ENCODE measurements around the gene TOMM6.
"Not testable (repeated sequence)": the region's sequence is repeated elsewhere in the genome, so short reads cannot be mapped to it uniquely, and the experiment has no call there.

The TOMM6 gene

GRCh38 chr6:41766043-41766664, 21.3 kb upstream of the TOMM6 start:
- not testable (repeated sequence) for DNase-seq

GRCh38 chr6:41767112-41767833, 20.2 kb upstream of the TOMM6 start:
- no peak for DNase-seq

GRCh38 chr6:41768545-41769308, 18.8 kb upstream of the TOMM6 start:
- DNase-seq = no peak

- no peak for DNase-seq
Measured at GRCh38 chr6:41769376-41769775, 18.1 kb upstream of the TOMM6 start.

- DNase-seq = no peak
Measured at GRCh38 chr6:41770381-41771057, 17.0 kb upstream of the TOMM6 start.

GRCh38 chr6:41771058-41771983, 16.2 kb upstream of the TOMM6 start:
- no peak for DNase-seq

- DNase-seq = no peak
Measured at GRCh38 chr6:41774841-41775240, 12.7 kb upstream of the TOMM6 start.

- no peak for DNase-seq
Measured at GRCh38 chr6:41775293-41775882, 12.1 kb upstream of the TOMM6 start.

GRCh38 chr6:41777551-41778285, 9.8 kb upstream of the TOMM6 start:
- DNase-seq = no peak

GRCh38 chr6:41778895-41779294, 8.6 kb upstream of the TOMM6 start:
- DNase-seq = no peak

GRCh38 chr6:41779336-41779735, 8.2 kb upstream of the TOMM6 start:
- DNase-seq = no peak

GRCh38 chr6:41779788-41780550, 7.5 kb upstream of the TOMM6 start, which contains the start of gene FRS3:
Gene FRS3, minus strand, starts transcription at chr6:41779900. Its CDS starts 2,913 bp downstream, at chr6:41776987.
- peak; percentile 89 for DNase-seq

GRCh38 chr6:41780551-41781365, 6.7 kb upstream of the TOMM6 start, which contains the start of gene PRICKLE4:
Gene PRICKLE4, plus strand, starts transcription at chr6:41780782. Its CDS starts 2,692 bp downstream, at chr6:41783474.
- no peak for DNase-seq

GRCh38 chr6:41781366-41781730, 6.1 kb upstream of the TOMM6 start:
- DNase-seq = no peak

GRCh38 chr6:41783106-41783780, 4.3 kb upstream of the TOMM6 start:
- DNase-seq = no peak

- DNase-seq = no peak
Measured at GRCh38 chr6:41784581-41785171, 2.8 kb upstream of the TOMM6 start.

- no peak for DNase-seq
Measured at GRCh38 chr6:41785254-41785653, 2.2 kb upstream of the TOMM6 start.

All from NCI-H1694 (cell line).